Bronchial epithelial cell (primary cell): ENCODE results near the gene KCNJ18. TPM values are rescaled to one million over a fixed set of nuclear protein-coding genes. Genes with fewer than 3 reads are reported as not detected.
"Not testable (repeated sequence)": the region's sequence is repeated elsewhere in the genome, so short reads cannot be mapped to it uniquely, and the experiment has no call there.

Experiments
- DNase-seq: peaks from one replicate; pipeline ENCODE4 v3.0.0-alpha.2; 2010; ENCODE audit warnings: low read depth
- FAIRE-seq: peaks from 2 replicates; lab custom pipeline; 2011; peaks lifted over from hg19 to GRCh38; lab: Jason Lieb, UNC
- H3K27me3 ChIP-seq: 2 replicates; pipeline ENCODE4 v1.5.1; 2011; ENCODE audit warnings: low read length; ENCODE audit not compliant: control insufficient read depth, insufficient read depth
- H3K36me3 ChIP-seq: 2 replicates; pipeline ENCODE4 v1.5.1; 2011; ENCODE audit warnings: low read length; ENCODE audit not compliant: control insufficient read depth, insufficient read depth
- H3K4me3 ChIP-seq: 2 replicates; pipeline ENCODE4 v1.5.1; 2011; ENCODE audit warnings: mild to moderate bottlenecking, low read depth, low read length, control low read depth
- CTCF ChIP-seq: IDR thresholded peaks from 2 replicates; pipeline ENCODE4 v1.5.1; 2011; ENCODE audit warnings: mild to moderate bottlenecking, moderate library complexity, low read length, control low read depth, inconsistent platforms; ENCODE audit not compliant: insufficient read depth, severe bottlenecking
- total RNA-seq: library from RNA; depleted of rRNA; stranded (reverse); fragments of >200 nt; gene quantifications from 2 replicates; pipeline ENCODE4 v1.2.1, GENCODE V29; 2014

KCNJ18 gene
- total RNA-seq, 1 donor from 2014 or later = not detected

- no peaks in the 10 kb centered on the region for H3K27me3 ChIP-seq
- H3K4me3 ChIP-seq = no peak overlapping the region
- FAIRE-seq = no peak
- TF ChIP-seq CTCF = no peak
- H3K36me3 ChIP-seq = no peaks in the 10 kb centered on the region
- no peak for DNase-seq
Observed at GRCh38 chr17:21687136-21687953, 5.0 kb upstream of the KCNJ18 start.

DNA sequence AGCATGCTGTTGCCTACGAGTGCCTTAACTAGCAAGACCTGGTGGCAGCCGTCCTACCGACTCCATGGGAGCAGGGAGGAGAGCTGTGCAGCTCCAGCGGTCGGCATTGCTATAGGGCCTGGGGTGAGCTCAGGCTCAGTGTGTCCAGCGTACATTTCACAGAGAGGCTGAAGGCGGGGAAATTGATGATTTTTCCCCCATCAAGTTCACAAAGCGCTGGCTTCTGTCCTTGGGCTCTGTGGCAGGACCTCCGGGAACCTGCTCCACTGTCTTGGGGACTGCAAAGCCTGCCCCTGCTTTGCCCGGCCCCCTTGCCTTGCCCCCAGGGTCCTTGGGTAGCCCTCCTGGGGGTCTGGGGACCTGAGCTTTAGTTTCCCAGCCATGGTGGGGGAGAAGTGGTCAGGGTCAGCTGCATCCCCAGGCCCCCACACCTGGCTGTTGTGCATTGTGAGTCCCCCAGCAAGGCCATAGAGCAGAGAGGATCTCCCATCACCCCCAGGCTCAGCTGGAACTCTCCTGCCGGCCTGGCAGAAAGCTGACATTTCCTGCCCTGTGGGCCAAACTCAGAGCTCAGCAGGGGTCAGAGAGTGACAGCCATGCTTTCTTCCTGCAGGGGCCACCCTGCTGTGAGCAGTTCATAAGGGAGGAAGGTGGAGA lies 3.9 kb upstream of the KCNJ18 start:
- no peak for DNase-seq
- FAIRE-seq = no peak
- H3K27me3 ChIP-seq = no peaks in the 10 kb centered on the region
- H3K4me3 ChIP-seq = no peak overlapping the region
- TF ChIP-seq CTCF = no peak
- H3K36me3 ChIP-seq = no peaks in the 10 kb centered on the region

GRCh38 chr17:21689604-21690003 lies 2.7 kb upstream of the KCNJ18 start:
- no peak for TF ChIP-seq CTCF
- FAIRE-seq (no peak), DNase-seq (peak; percentile 69)

GRCh38 chr17:21690811-21691210 lies 1.5 kb upstream of the KCNJ18 start:
- not testable (repeated sequence) for DNase-seq, H3K27me3 ChIP-seq, FAIRE-seq, H3K4me3 ChIP-seq, H3K36me3 ChIP-seq

More at GRCh38 chr17:21689604-21690003, 2.7 kb upstream of the KCNJ18 start:
- no peaks in the 10 kb centered on the region for H3K27me3 ChIP-seq
- H3K4me3 ChIP-seq = no peak overlapping the region
- H3K36me3 ChIP-seq = no peaks in the 10 kb centered on the region

GRCh38 chr17:21691481-21691880 lies 842 bp upstream of the KCNJ18 start:
- not testable (repeated sequence) for H3K27me3 ChIP-seq, DNase-seq, FAIRE-seq, H3K36me3 ChIP-seq, H3K4me3 ChIP-seq

- DNase-seq, FAIRE-seq, H3K4me3 ChIP-seq, H3K27me3 ChIP-seq, H3K36me3 ChIP-seq: not testable (repeated sequence)
Observed at GRCh38 chr17:21692704-21693065, 362 bp downstream of the KCNJ18 start.

- DNase-seq, H3K36me3 ChIP-seq, FAIRE-seq, H3K4me3 ChIP-seq, H3K27me3 ChIP-seq: not testable (repeated sequence)
Observed at GRCh38 chr17:21693391-21693796, 1.1 kb downstream of the KCNJ18 start.

DNA sequence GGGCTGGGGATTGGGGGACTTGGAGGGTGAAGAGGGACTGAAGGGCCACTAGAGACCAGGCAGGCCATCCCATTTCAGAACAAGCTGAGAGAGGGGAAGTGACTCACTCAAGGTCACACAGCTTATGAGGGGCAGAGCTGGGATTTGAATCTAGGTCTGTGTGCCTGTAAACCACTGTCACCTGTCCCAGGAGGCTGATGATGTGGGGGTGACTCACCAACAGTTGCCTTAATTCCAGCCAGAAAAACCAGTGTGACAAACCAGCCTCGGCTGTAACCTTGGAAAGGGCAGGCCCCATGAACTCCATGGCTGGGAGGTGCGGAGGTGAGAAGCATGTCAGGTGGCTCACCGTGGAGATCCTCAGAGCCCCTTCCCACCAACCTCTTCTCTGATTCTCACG lies 1.6 kb downstream of the KCNJ18 start:
- DNase-seq, FAIRE-seq, H3K27me3 ChIP-seq, H3K4me3 ChIP-seq, H3K36me3 ChIP-seq: not testable (repeated sequence)

DNA sequence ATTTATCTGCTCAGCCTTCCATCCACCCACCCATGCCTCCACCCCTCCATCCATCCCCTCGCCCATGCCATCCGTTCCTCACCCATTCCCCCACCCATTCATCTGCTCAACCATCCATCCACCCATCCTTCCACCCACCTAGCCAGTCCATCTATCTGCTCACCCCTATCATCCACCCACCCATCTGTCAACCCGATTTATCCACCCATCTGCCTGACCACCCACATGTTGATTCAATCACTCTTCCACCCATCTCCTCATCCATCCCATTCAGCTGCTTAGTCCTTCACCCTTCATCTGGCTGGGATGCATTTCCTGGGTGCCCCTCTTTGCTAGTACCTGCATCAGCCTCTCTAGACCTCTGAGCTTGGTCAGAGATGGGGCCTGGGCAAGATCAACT lies 3.9 kb downstream of the KCNJ18 start:
- not testable (repeated sequence) for H3K36me3 ChIP-seq, H3K27me3 ChIP-seq, DNase-seq, FAIRE-seq, H3K4me3 ChIP-seq

GRCh38 chr17:21696842-21697507 lies 4.7 kb downstream of the KCNJ18 start:
- H3K27me3 ChIP-seq, DNase-seq, H3K36me3 ChIP-seq, H3K4me3 ChIP-seq, FAIRE-seq: not testable (repeated sequence)

DNA sequence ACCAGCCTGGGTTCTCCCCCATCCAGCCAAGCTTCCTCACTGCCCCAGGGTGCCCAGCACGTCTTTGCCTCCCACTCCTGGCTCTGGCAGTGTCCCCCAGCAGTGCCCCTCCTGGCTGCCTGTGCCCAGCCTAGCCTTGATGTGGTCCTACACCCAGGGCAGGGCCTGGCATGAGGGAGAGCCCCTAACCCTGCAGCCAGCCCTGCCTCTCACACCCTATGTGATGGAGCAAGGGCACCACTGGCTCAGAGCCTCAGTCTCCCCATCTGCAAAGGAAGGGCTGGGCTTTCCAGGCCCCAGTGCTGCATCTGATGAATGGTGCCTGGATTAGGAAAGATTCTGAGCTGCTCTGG lies 5.2 kb downstream of the KCNJ18 start:
- H3K36me3 ChIP-seq, FAIRE-seq, H3K4me3 ChIP-seq, DNase-seq, H3K27me3 ChIP-seq: not testable (repeated sequence)
